Bronchial epithelial cell (primary cell): ENCODE data around the gene MMP26. TPM values are rescaled to one million over a fixed set of nuclear protein-coding genes. Genes with fewer than 3 reads are reported as not detected.

Experiments
- DNase-seq: peaks from one replicate; pipeline ENCODE4 v3.0.0-alpha.2; 2010; ENCODE audit warnings: low read depth
- FAIRE-seq: peaks from 2 replicates; lab custom pipeline; 2011; peaks lifted over from hg19 to GRCh38; lab: Jason Lieb, UNC
- H3K27me3 ChIP-seq: 2 replicates; pipeline ENCODE4 v1.5.1; 2011; ENCODE audit warnings: low read length; ENCODE audit not compliant: control insufficient read depth, insufficient read depth
- H3K36me3 ChIP-seq: 2 replicates; pipeline ENCODE4 v1.5.1; 2011; ENCODE audit warnings: low read length; ENCODE audit not compliant: control insufficient read depth, insufficient read depth
- H3K4me3 ChIP-seq: 2 replicates; pipeline ENCODE4 v1.5.1; 2011; ENCODE audit warnings: mild to moderate bottlenecking, low read depth, low read length, control low read depth
- CTCF ChIP-seq: IDR thresholded peaks from 2 replicates; pipeline ENCODE4 v1.5.1; 2011; ENCODE audit warnings: mild to moderate bottlenecking, moderate library complexity, low read length, control low read depth, inconsistent platforms; ENCODE audit not compliant: insufficient read depth, severe bottlenecking
- total RNA-seq: library from RNA; depleted of rRNA; stranded (reverse); fragments of >200 nt; gene quantifications from 2 replicates; pipeline ENCODE4 v1.2.1, GENCODE V29; 2014

MMP26 gene
- total RNA-seq, 1 donor from 2014 or later: not detected

GRCh38 chr11:4740735-4741134 lies 36.2 kb downstream of the MMP26 start:
- H3K36me3 ChIP-seq: no peaks in the 10 kb centered on the region
- no peak for FAIRE-seq
- H3K4me3 ChIP-seq: no peak overlapping the region
- no peak for DNase-seq
- no peaks in the 10 kb centered on the region for H3K27me3 ChIP-seq
- TF ChIP-seq CTCF: no peak

- no peak overlapping the region for H3K4me3 ChIP-seq
- TF ChIP-seq CTCF: no peak
- DNase-seq: peak; percentile 3
- FAIRE-seq: no peak
- H3K36me3 ChIP-seq: no peaks in the 10 kb centered on the region
- no peaks in the 10 kb centered on the region for H3K27me3 ChIP-seq
Measured at GRCh38 chr11:4748438-4748837, 43.9 kb downstream of the MMP26 start.

GRCh38 chr11:4751201-4751600 lies 46.6 kb downstream of the MMP26 start:
- DNase-seq: no peak
- no peak for FAIRE-seq
- no peak overlapping the region for H3K4me3 ChIP-seq
- no peak for TF ChIP-seq CTCF
- no peaks in the 10 kb centered on the region for H3K27me3 ChIP-seq
- no peaks in the 10 kb centered on the region for H3K36me3 ChIP-seq

Other genes with a start within 250 kb of the MMP26 start
- not detected in 2 replicates for gene OR52K1, start 222.1 kb upstream of the MMP26 start, total RNA-seq
- gene OR52M1, start 159.6 kb upstream of the MMP26 start, total RNA-seq: not detected in 2 replicates
- not detected in 2 replicates for gene OR52I2, start 123.0 kb upstream of the MMP26 start, total RNA-seq
- gene OR52I1, start 110.7 kb upstream of the MMP26 start, total RNA-seq: not detected in 2 replicates
- 6.8 and 9.1 TPM in 2 replicates for gene TRIM68, start 96.6 kb upstream of the MMP26 start, total RNA-seq
- gene OR51D1, start 67.3 kb upstream of the MMP26 start, total RNA-seq: not detected in 2 replicates
- not detected in 2 replicates for gene OR51E1, start 60.8 kb upstream of the MMP26 start, total RNA-seq
- gene OR51E2, start 6.9 kb upstream of the MMP26 start, total RNA-seq: not detected in 2 replicates
- gene OR51F1, start 65.2 kb downstream of the MMP26 start, total RNA-seq: not detected in 2 replicates
- not detected in 2 replicates for gene OR52R1, start 99.6 kb downstream of the MMP26 start, total RNA-seq
- not detected in 2 replicates for gene OR51F2, start 116.5 kb downstream of the MMP26 start, total RNA-seq
- gene OR51S1, start 144.4 kb downstream of the MMP26 start, total RNA-seq: not detected in 2 replicates
- gene OR51T1, start 177.1 kb downstream of the MMP26 start, total RNA-seq: not detected in 2 replicates
- not detected in 2 replicates for gene OR51A7, start 199.0 kb downstream of the MMP26 start, total RNA-seq
- not detected in 2 replicates for gene OR51G2, start 214.6 kb downstream of the MMP26 start, total RNA-seq
- gene OR51G1, start 219.6 kb downstream of the MMP26 start, total RNA-seq: not detected in 2 replicates
- gene OR51A4, start 242.8 kb downstream of the MMP26 start, total RNA-seq: not detected in 2 replicates